GM19328 (cell line): Measurements from ENCODE around the gene STX4.

Experiments
- ATAC-seq: cut with Tn5 transposase; IDR thresholded peaks from one replicate; pipeline ENCODE4 v1.9.1; 2021; ENCODE audit warnings: mild to moderate bottlenecking, moderate library complexity; ENCODE audit not compliant: unreplicated experiment

The STX4 gene

DNA sequence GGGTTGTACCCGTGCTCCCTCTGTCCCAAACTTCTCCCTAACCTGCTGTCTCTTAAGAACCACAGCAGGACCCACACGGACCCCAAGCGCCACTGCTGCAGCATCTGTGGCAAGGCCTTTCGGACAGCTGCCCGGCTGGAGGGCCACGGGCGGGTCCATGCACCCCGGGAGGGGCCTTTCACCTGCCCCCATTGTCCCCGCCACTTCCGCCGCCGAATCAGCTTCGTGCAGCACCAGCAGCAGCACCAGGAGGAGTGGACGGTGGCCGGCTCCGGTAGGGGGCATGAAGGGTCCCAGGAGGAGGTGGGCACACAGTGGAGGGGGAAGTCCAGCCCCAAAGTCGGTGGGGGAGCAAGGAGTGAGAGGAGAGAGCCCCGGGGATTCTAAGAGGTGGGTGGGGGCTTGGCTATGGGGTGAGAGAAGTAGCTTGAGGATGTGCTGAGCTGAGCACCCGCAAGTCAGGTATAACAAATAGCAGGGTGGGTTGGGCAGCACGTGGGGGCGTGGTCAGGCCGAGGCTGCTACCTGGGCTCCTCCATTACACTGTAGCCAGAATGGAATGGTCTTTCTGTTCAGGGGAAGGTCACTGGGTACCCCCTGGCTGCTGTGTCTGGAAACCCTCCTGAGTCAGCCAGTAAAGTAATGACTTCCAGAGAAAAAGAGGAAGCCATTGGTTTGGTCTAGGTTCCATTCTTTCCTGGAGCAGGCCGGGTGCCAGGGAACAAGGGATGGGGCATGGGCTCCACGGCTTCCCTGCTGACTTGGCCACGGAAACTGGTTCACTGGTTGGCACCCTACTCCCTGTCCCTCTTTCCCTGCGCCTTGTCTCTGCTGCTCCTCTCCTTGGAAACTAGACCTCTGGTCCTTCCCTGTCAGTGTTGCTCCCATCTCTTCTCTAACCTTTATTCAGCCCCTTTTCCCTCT is 48.3 kb downstream of the STX4 start:
- no peak for ATAC-seq

DNA sequence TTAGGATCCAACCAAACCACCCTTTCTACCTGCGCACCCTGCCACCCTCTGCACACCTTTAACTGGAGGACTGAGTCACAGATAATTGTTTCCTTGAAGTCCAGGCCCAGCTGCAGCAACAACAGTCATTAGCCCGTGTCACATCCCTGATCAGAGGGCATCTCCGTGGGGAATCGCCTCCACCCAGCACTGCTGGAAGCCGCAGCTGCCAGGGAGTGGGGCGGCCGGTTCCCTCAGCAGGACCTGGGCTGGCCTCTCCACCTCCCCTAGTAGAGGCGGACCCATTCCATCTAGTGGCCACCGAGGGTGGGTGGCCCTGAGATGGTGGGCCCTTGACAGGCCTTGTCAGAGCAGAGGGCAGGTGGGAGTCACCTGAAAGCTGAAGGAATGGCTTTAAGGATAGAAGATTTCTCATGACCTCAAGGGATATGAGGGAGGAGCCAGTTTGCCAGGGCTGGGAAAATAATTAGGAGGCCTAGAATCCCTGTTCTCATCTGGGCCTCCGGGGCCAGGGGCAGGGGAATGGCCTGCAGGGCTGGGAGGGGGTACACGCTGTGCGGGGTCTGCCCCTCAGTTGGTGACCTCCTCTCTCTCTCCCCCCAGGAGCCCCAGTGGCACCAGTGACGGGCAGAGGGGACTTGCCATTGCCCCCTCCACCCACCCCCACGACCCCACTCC is 49.1 kb downstream of the STX4 start:
- no peak for ATAC-seq

DNA sequence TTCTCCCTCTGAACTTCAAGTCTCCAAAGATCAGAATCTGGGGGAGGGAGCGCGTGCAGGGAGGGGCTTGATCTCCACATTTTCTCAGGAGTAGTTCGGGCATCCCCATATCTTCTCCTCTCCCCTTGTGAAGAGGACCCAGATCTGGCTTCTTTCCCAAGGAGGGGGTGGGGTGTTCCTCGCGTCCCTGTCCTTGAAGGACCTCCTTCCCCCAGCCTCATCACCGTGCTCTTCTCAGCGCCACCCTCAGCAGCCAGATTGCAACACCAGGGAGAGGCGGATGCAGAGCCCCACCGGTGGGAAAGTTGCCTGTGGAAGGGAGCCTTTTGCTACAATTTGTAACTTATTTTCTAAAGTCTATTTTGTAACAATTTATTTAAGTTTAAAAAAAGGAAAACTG is 49.7 kb downstream of the STX4 start:
- ATAC-seq, result no peak

DNA sequence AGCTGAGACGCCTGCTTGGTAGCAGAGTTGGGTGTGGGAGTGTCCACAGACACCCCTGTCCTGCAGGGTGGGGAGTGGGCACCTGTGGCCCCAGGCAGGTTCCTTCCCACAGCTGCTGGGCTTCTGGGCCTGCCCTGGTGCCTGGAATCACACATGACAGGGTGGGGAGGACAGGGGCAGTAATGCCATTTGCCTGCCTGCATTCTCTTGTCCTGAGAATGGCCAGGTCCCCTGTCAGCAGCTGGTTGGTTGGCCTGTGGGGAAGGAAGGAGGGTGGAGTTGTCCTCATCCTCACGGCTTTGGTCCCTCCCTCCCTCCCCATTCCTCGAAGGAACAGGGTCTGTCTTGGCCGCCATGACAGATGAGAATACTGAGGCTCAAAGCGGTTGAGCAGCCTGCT is 50.2 kb downstream of the STX4 start:
- ATAC-seq, result no peak

DNA sequence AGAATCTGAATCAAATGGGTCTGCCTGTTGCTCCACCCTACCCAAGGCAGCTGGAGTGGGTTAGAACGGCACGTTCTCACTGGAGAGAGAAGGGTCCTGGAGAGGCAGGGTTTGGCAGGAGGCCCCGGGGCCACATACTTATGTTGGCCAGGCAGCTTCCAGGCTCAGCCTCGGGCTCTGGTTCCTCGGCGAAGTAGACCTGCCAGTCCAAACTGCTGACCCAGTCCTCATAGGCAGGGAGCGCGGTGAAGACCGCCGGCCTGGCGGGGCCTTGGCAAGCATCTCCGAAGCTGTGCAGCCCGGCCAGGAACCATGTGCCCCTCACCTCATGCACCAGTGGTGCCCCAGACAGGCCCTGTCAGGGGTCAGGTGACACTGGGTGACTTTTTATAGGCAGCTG is 50.6 kb downstream of the STX4 start:
- no peak for ATAC-seq

DNA sequence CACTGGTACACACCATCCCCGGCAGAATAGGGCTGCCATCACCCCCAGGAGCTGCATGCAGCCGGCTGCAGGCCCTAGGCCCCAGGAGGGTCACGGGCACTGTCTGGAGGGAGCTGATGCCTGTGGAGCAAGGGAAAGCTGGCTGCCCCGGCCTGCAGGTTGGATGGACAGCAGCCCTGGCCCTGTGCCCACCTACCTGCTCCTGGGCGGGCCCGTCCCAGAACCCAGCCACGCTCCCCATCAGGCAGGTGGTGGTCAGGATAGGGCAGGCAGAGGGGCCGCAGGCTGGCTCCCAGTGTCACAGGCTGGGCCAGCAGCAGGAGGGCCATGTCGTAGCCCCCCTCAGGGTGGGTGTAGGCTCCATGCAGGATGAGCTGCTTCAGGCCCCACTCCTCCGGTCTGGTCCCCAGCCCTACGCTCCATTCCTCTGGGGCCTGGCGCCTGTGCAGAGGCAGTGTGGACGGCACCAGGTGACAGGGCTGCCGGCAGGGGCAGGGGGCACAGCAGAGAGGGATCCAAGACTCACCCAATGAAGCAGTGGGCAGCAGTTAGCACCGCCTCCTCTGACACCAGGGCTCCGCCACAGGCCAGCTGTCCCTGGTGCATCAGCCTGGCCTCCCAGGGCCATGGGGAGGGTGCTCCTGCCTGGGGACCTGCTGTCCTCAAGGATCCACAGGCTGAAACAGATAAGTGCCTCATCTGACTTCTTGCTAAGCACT is 51.4 kb downstream of the STX4 start:
- ATAC-seq, result no peak

DNA sequence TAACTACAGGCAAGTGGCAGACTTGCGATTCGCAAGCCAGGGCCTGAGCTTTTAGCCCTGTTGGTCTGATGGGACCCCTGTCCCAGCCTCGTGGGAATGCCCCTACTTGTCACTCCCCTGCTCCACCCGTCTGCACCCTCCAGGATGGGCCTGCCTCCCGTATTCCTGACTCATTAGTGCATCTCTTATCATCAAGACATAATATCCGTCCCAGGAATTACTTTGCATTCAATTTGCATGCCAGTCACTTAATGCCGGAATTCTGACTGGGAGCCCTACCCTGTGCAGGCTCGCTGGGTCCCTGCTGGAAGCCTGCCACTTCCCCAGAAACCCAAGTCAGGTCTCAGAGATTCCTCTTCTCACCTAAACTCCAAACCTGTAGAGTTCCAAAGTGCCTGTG is 52.1 kb downstream of the STX4 start:
- no peak for ATAC-seq

DNA sequence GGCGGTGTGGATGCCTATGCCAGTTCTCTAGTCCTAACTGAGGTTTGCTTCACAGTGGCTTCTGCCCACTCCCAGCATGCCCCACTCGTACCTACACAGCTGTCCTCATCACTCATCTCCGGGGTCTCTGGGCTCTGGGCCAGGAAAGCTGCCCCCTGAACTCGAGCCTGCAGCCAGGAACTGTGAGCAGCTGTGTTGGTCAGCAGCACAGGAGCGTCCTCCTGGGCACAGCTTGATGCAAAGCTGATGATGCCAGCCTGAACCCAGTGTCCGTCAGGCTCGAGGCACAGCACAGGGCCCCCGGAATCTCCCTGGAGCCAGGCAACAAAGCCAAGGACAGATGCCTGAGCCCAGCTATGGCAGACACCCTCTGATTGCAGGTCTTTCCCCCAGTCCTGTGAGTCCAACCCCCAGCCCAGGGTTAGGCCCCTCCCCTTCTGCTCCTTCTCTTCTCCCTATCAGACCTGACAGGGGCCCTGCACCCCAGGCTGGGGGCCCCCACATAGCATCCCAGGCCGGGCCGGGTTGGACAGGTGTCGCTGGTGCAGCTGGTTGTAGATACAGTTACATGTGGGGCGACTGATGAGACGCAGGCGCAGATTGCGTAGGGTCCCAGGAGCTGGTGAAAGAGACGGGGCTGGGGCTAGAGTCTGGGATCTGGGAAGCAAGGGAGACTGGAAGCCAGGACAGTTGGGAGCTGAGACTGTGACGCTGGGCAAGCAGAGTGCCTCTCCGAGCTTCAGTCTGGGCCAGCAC is 52.7 kb downstream of the STX4 start:
- no peak for ATAC-seq

DNA sequence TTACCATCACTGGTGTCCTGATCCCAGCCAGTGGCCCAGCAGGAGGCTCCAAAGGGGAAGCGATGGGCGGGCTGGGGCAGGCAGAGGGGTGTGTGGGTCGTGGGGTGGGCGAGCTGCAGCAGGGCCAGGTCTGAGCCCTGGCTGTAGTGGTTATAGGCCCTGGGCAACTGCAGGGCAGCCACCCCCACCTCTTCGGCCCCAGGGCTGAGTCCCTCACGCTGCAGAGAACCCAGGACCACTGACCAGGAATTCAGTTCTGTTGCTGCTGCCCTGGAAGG is 53.2 kb downstream of the STX4 start:
- ATAC-seq, result no peak

DNA sequence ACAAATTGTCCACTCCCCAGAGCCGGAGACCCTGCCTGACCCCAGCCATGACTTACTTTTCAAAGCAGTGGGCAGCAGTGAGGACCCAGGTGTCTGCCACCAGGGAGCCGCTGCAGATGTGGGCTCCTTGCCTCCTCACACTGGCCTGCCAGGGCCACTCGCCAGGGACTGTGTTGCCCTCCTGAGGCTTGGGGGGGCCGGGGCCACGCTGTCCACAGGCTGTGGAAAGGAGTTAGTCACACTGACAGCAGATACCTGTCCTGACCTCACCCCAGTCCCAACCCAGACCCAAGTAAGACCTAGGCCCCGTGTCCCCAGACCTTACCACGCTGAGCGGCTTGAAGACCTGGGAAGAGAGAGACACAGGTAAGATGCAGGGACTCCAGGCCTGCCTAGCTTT is 54.1 kb downstream of the STX4 start:
- ATAC-seq, result no peak

DNA sequence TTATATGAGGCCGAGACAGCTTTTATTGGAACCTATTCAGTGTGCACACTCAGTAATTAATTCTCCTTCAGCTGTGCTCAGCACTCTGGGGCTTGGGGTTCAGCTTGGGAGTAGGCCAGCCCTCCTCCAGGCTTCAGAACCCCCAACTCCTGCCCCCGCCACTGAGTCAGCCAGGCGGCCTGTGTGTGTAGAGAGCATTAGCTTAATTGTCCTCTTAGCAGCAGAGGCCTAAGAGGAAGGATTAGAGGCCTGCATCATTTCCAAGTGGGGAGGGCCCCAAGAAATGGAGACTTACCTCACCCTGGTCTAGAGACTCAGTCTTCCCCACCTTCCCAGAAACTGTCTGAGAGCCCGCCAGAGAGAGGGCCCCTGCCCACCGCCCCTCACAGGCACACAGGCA is 54.6 kb downstream of the STX4 start:
- no peak for ATAC-seq

DNA sequence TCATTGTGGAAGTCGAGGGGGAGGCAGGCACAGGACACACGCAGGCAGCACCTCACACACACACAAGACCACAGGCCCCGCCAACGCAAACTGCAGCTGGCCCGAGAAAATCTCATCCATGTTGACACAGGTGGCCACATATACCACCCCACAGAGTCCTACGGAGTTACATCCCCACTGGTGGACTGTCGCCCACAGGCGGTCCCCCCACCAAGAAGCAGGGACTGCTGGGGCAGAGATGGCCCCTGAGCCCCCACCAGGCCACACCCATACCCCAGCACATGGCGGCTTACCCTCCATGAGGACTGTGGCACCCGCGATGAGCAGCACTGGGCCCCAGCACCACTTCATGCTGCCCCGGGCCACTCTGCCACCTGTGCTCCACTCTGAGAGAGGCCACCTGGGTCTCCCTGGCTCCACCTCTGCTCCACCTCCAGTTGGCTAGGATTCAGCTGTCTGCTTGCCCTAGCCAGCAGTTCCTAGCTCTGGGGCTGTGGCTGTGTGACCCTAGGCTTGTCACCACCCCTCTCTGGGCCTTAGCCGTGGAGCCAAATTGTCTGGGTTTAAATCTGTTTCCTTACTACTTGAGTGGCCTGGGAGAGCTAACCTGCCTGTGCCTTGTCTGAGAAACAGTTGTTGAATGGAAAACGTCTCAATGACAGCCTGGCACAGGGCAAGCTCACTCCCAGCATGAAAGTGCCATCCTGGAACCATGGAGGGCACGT is 55.3 kb downstream of the STX4 start, which contains the start of gene PRSS53:
Gene PRSS53, minus strand, starts transcription at position 485 of the 725 bp plus-strand sequence. Its CDS starts 134 bp downstream, at position 351.
- ATAC-seq, result no peak

DNA sequence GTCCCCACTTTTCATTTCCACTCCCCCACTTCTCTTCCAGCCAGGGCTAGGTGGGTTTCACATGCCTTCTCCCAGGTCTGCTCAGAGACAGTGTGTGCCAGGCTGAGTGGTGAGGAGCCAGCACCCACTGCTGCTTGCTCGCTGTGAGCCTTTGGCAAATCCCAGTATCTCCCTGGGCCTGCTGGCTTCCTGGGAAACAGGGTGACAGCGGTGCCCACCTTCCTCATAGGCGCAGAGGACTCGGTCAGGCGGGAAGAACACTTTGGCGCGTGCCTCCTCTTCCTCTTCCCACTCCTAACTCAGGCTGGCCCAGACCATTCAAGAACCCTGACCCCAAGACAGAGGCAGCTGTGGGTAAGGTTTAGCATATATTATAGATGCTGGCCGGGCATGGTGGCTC is 55.8 kb downstream of the STX4 start:
- no peak for ATAC-seq
